Natural killer cell (primary cell): Measurements from ENCODE around the gene COX6A2. TPM values are rescaled to one million over a fixed set of nuclear protein-coding genes. Genes with fewer than 3 reads are reported as not detected.

Experiments
- ATAC-seq, 3 donors: fragments of 150-1000 bp in 2 of 3; fragments of 200-7000 bp in 1 of 3; cut with Tn5 transposase; 1 replicate in 1 of 3; 2 replicates in 2 of 3; pipeline ENCODE4 v1.10.0; 2021; ENCODE audit warnings: mild to moderate bottlenecking in 2 of 3, moderate library complexity in 2 of 3
- DNase-seq, 2 donors: peaks; one replicate each; pipeline versions ENCODE4 v3.0.0 to v3.0.0-alpha.2; 2013 to 2021; ENCODE audit warnings: mixed read lengths in 1 of 2
- H3K27ac ChIP-seq: one replicate; pipeline ENCODE4 v1.5.1; 2013; ENCODE audit warnings: mild to moderate bottlenecking, low read length
- H3K27me3 ChIP-seq: one replicate; pipeline ENCODE4 v1.6.1; 2013; ENCODE audit warnings: low read length; ENCODE audit not compliant: control insufficient read depth, insufficient read depth
- H3K36me3 ChIP-seq: one replicate; pipeline ENCODE4 v1.6.1; 2013; ENCODE audit warnings: low read length; ENCODE audit not compliant: control insufficient read depth, insufficient read depth
- H3K4me1 ChIP-seq: one replicate; pipeline ENCODE4 v1.6.1; 2013; ENCODE audit warnings: low read length; ENCODE audit not compliant: control insufficient read depth, insufficient read depth
- H3K4me3 ChIP-seq: one replicate; pipeline ENCODE4 v1.5.1; 2013; ENCODE audit warnings: low read length
- H3K9me3 ChIP-seq: one replicate; pipeline ENCODE4 v1.6.1; 2013; ENCODE audit warnings: low read length; ENCODE audit not compliant: control insufficient read depth, insufficient read depth
- H3K27ac Mint-ChIP-seq, 2 donors: one replicate each; pipeline ENCODE4 v1.8.0; 2022; ENCODE audit warnings: mild to moderate bottlenecking in 2 of 2, mixed read lengths in 2 of 2, moderate library complexity in 1 of 2
- H3K27me3 Mint-ChIP-seq, 2 donors: one replicate each; pipeline ENCODE4 v1.8.0; 2022; ENCODE audit warnings: low read depth in 2 of 2, mixed read lengths in 2 of 2
- H3K36me3 Mint-ChIP-seq: one replicate; pipeline ENCODE4 v1.8.0; 2022; ENCODE audit warnings: mixed read lengths
- H3K4me1 Mint-ChIP-seq, 2 donors: one replicate each; pipeline ENCODE4 v1.8.0; 2022; ENCODE audit warnings: mixed read lengths in 2 of 2
- H3K4me3 Mint-ChIP-seq: one replicate; pipeline ENCODE4 v1.8.0; 2022; ENCODE audit warnings: mild to moderate bottlenecking, moderate library complexity, mixed read lengths
- H3K9me3 Mint-ChIP-seq, 2 donors: one replicate each; pipeline ENCODE4 v1.8.0; 2022; ENCODE audit warnings: mixed read lengths in 2 of 2
- CTCF ChIP-seq: fragments of 200-600 bp; IDR thresholded peaks from one replicate; pipeline ENCODE4 v1.8.0; 2022; ENCODE audit warnings: antibody characterized with exemption
- WGBS: methylation state at CpG from one replicate; pipeline ENCODE4 v1.1.7; 2013; ENCODE audit warnings: missing lambda C conversion rate; ENCODE audit not compliant: insufficient coverage; 5-methylcytosine and 5-hydroxymethylcytosine counted together
- intact Hi-C: fragments of 100-400 bp; cut with micrococcal nuclease; formaldehyde crosslinking; loops from one replicate; pipeline ENCODE4 v1.14.2; 2022
- total RNA-seq, 4 donors: library from RNA; stranded (reverse); fragments of 120-200 nt in 1 of 4; gene quantifications; one replicate each; pipeline versions ENCODE4 v1.2.3 to v1.2.4, GENCODE V29; 2013 to 2022

The COX6A2 gene
- total RNA-seq, 3 donors from 2014 or later (not counting 1 experiment from before 2014, with no cell fraction given): not detected

DNA sequence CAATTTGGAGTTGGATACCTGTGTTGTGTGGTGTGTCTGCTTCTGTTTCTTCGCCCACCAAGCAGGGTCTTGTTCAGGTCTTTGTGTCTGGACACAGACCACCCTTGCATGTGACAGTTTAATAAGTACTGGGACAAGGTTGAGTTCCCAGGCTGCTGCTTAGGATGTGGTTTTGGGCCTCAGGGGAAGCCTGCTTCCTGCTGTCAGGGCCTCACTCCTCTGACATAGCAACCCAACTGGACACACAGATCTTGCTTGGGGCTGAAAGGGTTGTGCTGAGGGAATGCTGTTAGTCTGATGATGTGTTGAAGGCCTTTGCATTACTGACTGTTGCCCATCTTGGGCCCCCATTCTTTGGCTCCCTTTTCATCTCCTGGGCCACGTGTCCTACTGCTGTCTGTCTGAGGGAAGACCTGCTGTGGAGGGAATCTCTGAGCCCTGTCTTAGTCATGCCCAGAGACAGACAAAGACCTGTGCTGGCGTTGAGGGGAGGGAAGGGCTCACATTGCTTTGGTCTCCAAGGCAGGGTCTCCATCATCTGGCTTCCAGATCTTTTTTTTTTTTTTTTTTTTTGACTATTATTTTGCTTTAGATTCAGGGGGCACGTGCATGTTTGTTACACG, 39.1 kb upstream of the COX6A2 start:
- peaks cover 0 to 3% of the 10 kb centered on the region in 2 donors for H3K4me1 Mint-ChIP-seq
- no peak overlapping the region for H3K27ac Mint-ChIP-seq
- Histone ChIP-seq H3K4me1 (peaks cover 8% of the 10 kb centered on the region), H3K4me3 (no peak overlapping the region), H3K27ac (no peak overlapping the region), H3K9me3 (no peaks in the 10 kb centered on the region), H3K27me3 (peaks cover 7% of the 10 kb centered on the region), H3K36me3 (peaks cover 28% of the 10 kb centered on the region)
- H3K4me3 Mint-ChIP-seq: no peak overlapping the region
- intact Hi-C loops: no loop called here
- ATAC-seq (no peak), DNase-seq (no peak)
- no peaks in the 10 kb centered on the region for H3K36me3 Mint-ChIP-seq
- H3K27me3 Mint-ChIP-seq: peaks cover 0 to 12% of the 10 kb centered on the region in 2 donors
- WGBS: 41% methylated on average over 3 of the region's 5 CpGs
- TF ChIP-seq CTCF: no peak
- no peaks in the 10 kb centered on the region for H3K9me3 Mint-ChIP-seq

DNA sequence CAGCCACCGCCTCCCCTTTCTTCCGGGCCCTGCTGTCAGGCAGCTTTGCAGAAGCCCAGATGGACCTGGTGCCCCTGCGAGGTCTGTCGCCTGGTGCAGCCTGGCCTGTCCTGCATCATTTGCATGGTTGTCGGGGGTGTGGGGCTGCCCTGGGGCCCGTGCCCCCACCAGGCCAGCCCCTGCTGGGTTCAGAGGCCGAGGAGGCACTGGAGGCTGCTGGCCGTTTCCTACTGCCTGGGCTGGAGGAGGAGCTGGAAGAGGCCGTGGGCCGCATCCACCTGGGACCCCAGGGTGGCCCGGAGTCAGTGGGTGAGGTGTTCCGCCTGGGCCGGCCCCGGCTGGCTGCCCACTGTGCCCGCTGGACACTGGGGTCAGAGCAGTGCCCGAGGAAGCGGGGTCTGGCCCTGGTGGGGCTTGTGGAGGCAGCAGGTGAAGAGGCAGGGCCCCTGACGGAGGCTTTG, 38.3 kb upstream of the COX6A2 start:
- Mint-ChIP-seq H3K4me3 (no peak overlapping the region), H3K36me3 (no peaks in the 10 kb centered on the region), H3K27ac (no peak overlapping the region), H3K9me3 (no peaks in the 10 kb centered on the region), H3K27me3 (peaks cover 0 to 6% of the 10 kb centered on the region in 2 donors), H3K4me1 (peaks cover 0 to 1% of the 10 kb centered on the region in 2 donors)
- peaks cover 33% of the 10 kb centered on the region for H3K36me3 ChIP-seq
- WGBS: 93% methylated on average over 18 of the region's 18 CpGs
- intact Hi-C loops: no loop called here
- ATAC-seq: no peak
- H3K27ac ChIP-seq: no peak overlapping the region
- peaks cover 3% of the 10 kb centered on the region for H3K27me3 ChIP-seq
- no peak for DNase-seq
- H3K9me3 ChIP-seq: no peaks in the 10 kb centered on the region
- peaks cover under 1% of the 10 kb centered on the region for H3K4me1 ChIP-seq
- no peak overlapping the region for H3K4me3 ChIP-seq
- no peak for TF ChIP-seq CTCF

GRCh38 chr16:31465788-31466370, 37.7 kb upstream of the COX6A2 start:
- H3K9me3 ChIP-seq: no peaks in the 10 kb centered on the region
- Mint-ChIP-seq H3K27ac (no peak overlapping the region), H3K9me3 (no peaks in the 10 kb centered on the region), H3K4me1 (peaks cover 0 to 7% of the 10 kb centered on the region in 2 donors), H3K36me3 (no peaks in the 10 kb centered on the region), H3K4me3 (no peak overlapping the region), H3K27me3 (peaks cover 0 to 1% of the 10 kb centered on the region in 2 donors)
- no peak overlapping the region for H3K4me3 ChIP-seq
- 84% methylated on average over 20 of the region's 20 CpGs for WGBS
- ATAC-seq (no peak), DNase-seq (no peak)
- H3K4me1 ChIP-seq: peaks cover 2% of the 10 kb centered on the region
- TF ChIP-seq CTCF: no peak
- peaks cover 33% of the 10 kb centered on the region for H3K36me3 ChIP-seq
- intact Hi-C loops: no loop called here
- no peak overlapping the region for H3K27ac ChIP-seq
- no peaks in the 10 kb centered on the region for H3K27me3 ChIP-seq
